ENCODE measurements around the gene RBM34.
"Not testable (repeated sequence)": the region's sequence is repeated elsewhere in the genome, so short reads cannot be mapped to it uniquely, and the experiment has no call there.

The RBM34 gene

DNA sequence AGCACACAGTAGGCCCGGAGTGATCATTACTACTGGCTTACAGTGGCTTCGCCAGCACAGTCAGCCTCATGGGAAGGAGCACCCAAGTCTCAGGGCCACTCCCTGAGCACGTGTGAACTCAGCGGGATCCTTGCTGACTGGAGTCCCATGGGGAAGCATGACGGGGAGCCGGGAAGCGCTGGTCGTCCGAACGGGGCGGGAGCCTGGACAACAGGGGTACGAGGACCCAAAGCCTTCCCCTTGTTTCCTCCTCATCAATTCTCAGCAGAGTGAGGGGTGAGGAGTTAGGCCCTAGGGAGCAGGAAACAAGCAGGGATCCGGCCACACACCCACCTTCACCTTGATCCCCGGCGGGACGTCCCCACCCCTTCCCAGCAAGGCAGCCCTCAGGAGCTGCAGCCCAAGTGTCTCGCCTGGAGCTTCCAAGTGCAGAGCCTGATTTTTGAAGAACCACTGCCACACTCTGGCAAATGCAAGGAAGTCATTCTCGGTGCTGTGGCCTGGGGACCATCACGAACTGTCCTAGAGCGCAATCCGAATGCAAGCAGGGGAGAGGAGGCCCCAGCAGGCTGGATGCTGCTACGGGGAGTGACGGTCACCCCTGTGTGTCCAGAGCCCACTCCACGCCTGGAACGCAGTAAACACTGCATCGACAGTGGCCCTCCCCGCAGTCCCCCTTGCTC is 67.9 kb downstream of the RBM34 start:
- DNase-seq (ENCODE audit: low read depth in 2 of 3, low spot score in 1 of 3): no peak

DNA sequence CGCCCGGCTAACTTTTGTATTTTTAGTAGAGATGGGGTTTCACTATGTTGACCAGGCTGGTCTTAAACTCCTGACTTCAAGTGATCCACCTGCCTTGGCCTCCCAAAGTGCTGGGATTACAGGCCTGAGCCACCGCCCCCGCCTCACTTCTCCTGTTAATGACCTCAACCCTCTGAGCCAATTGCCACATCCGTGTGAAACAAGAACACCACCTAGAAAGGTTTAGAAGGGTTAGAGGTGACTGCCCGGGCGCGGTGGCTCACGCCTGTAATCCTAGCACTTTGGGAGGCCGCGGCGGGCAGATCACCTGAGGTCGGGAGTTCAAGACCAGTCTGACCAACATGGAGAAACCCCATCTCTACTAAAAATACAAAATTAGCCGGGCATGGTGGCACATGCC is 68.6 kb downstream of the RBM34 start:
- DNase-seq (ENCODE audit: low read depth in 2 of 3, low spot score in 1 of 3): not testable (repeated sequence)

GRCh38 chr1:235092045-235092406 is 69.0 kb downstream of the RBM34 start:
- DNase-seq (ENCODE audit: low read depth in 2 of 3, low spot score in 1 of 3): not testable (repeated sequence)

DNA sequence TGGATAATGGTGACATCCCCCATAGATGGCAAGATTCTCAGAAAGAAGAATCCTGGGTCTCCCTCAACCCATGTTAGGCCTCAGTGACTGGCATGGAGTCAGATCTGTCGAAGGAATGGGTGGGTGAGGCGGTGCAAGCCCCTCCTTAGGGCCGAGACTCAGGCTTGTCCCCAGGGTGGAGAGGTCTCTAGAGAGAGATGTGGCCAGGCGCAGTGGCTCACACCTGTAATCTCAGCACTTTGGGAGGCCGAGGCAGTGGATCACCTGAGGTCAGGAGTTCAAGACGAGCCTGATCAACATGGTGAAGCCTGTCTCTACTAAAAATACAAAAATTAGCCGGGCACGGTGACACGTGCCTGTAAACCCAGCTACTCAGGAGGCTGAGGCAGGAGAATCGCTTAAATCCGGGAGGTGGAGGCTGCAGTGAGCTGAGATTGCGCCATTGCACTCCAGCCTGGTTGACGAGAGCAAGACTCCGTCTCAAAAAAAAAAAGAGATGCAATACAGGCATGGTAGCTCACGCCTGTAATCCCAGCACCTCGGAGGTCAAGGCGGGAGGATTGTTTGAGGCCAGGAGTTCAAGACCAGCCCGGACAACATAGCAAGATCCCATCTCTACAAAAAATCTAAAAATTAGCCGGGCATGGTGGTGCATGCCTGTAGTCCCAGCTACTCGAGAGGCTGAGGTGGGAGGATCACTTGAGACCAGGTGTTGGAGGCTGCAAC is 69.6 kb downstream of the RBM34 start:
- DNase-seq (ENCODE audit: low read depth in 2 of 3, low spot score in 1 of 3): not testable (repeated sequence)

- no peak for DNase-seq (ENCODE audit: low read depth in 2 of 3, low spot score in 1 of 3)
Measured at GRCh38 chr1:235090406-235091069, 70.5 kb downstream of the RBM34 start.

DNA sequence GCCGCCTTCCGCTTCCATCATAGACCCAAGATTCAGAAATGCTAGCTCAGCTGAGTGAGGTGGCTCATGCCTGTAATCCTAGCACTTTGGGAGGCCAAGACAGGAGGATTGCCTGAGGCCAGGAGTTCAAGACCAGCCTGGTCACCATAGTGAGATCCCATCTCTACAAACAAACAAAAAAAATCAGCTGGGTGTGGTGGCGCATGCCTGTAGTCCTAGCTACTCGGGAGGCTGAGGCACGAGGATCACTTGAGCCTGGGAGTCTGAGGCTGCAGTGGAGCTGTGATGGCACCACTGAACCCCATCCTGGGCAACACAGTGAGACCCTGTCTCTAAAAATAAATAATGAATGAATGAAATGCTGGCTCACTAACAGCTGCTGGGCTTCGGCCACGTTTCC is 72.1 kb downstream of the RBM34 start:
- DNase-seq (ENCODE audit: low read depth in 2 of 3, low spot score in 1 of 3): no peak

DNA sequence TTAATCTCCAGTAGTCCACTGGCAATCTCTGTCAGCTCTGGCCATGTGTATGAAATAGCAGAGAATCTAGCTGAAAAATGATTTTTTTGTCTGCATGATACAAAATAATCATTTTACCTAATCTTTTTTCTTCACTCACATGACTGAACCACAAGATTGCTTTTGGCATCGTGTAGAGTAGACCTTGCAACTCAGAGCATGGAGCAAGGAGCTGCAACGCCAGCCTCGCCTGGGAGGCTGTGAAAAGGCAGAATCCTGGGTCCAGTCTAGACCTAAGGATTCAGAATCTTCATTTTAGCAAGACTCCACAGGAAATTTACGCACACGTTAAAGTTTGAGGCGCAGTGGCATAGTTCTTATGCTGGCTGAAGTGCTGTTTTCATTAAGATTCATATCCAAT is 72.6 kb downstream of the RBM34 start:
- DNase-seq (ENCODE audit: low read depth in 2 of 3, low spot score in 1 of 3): no peak

GRCh38 chr1:235087906-235088305 is 73.1 kb downstream of the RBM34 start:
- DNase-seq (ENCODE audit: low read depth in 2 of 3, low spot score in 1 of 3): no peak

GRCh38 chr1:235085411-235086117 is 75.5 kb downstream of the RBM34 start:
- not testable (repeated sequence) for DNase-seq (ENCODE audit: low read depth in 2 of 3, low spot score in 1 of 3)

Measured in stimulated activated CD4-positive, alpha-beta T cell treated with anti-CD3 and anti-CD28 coated beads, Interleukin-12 subunit alpha, Interleukin-12 subunit beta, amount 100 ng/mL, for 48 hours (primary cell).